ENCODE data around the gene MACROH2A1.

- TF ChIP-seq CTCF (IDR thresholded peaks at IDR 0.05), result no peak
- TF ChIP-seq POLR2AphosphoS5 (IDR thresholded peaks at IDR 0.05), result no peak
- no peak for TF ChIP-seq POLR2A (IDR thresholded peaks at IDR 0.05)
- no peak for TF ChIP-seq EP300 (IDR thresholded peaks at IDR 0.05)
These were observed 71.5 kb downstream of the MACROH2A1 start for GRCh38 chr5:135327429-135328127.
